Astrocyte (in vitro differentiated cells and primary cell): Measurements from ENCODE around the gene NRSN1. TPM values are rescaled to one million over a fixed set of nuclear protein-coding genes. Genes with fewer than 3 reads are reported as not detected.

ENCODE experiments used
- DNase-seq: peaks from one replicate; pipeline ENCODE4 v3.0.0-alpha.2; 2010; ENCODE audit warnings: low read depth
- FAIRE-seq: peaks from 2 replicates; lab custom pipeline; 2011; peaks lifted over from hg19 to GRCh38; lab: Jason Lieb, UNC
- H2AFZ ChIP-seq: 2 replicates; pipeline ENCODE4 v1.6.0; 2012; ENCODE audit warnings: low read depth, low read length, inconsistent platforms
- H3K27ac ChIP-seq: 2 replicates; pipeline ENCODE4 v1.5.1; 2011; ENCODE audit warnings: low read depth, low read length, inconsistent platforms
- H3K27me3 ChIP-seq: 2 replicates; pipeline ENCODE4 v1.6.0; 2011; ENCODE audit warnings: low read length, inconsistent platforms; ENCODE audit not compliant: insufficient read depth
- H3K36me3 ChIP-seq: 2 replicates; pipeline ENCODE4 v1.5.1; 2011; ENCODE audit warnings: low read length, inconsistent platforms; ENCODE audit not compliant: insufficient read depth
- H3K4me1 ChIP-seq: 2 replicates; pipeline ENCODE4 v1.5.1; 2011; ENCODE audit warnings: low read length, inconsistent platforms; ENCODE audit not compliant: insufficient read depth
- H3K4me2 ChIP-seq: 2 replicates; pipeline ENCODE4 v1.6.0; 2012; ENCODE audit warnings: low read length, inconsistent platforms
- H3K4me3 ChIP-seq: 2 replicates; pipeline ENCODE4 v1.5.1; 2011; ENCODE audit warnings: low read depth, mild to moderate bottlenecking, low read length, inconsistent platforms; ENCODE audit not compliant: insufficient read depth
- H3K79me2 ChIP-seq: 2 replicates; pipeline ENCODE4 v1.6.0; 2012; ENCODE audit warnings: mild to moderate bottlenecking, low read length, inconsistent platforms; ENCODE audit not compliant: insufficient read depth
- H3K9ac ChIP-seq: 2 replicates; pipeline ENCODE4 v1.6.0; 2012; ENCODE audit warnings: mild to moderate bottlenecking, low read length, inconsistent platforms
- H3K9me3 ChIP-seq: 2 replicates; pipeline ENCODE4 v1.5.1; 2012; ENCODE audit warnings: low read depth, mild to moderate bottlenecking, low read length, inconsistent platforms; ENCODE audit not compliant: insufficient read depth
- H4K20me1 ChIP-seq: 2 replicates; pipeline ENCODE4 v1.6.0; 2012; ENCODE audit warnings: low read length, inconsistent platforms; ENCODE audit not compliant: insufficient read depth
- H3K27ac Mint-ChIP-seq: one replicate; pipeline ENCODE4 v1.8.0; 2021; ENCODE audit warnings: mild to moderate bottlenecking, mixed read lengths; ENCODE audit not compliant: unreplicated experiment
- H3K27me3 Mint-ChIP-seq: one replicate; pipeline ENCODE4 v1.8.0; 2021; ENCODE audit warnings: low read depth, mixed read lengths; ENCODE audit not compliant: unreplicated experiment
- H3K36me3 Mint-ChIP-seq: one replicate; pipeline ENCODE4 v1.8.0; 2021; ENCODE audit warnings: low read depth, mixed read lengths; ENCODE audit not compliant: unreplicated experiment
- H3K4me1 Mint-ChIP-seq: one replicate; pipeline ENCODE4 v1.8.0; 2021; ENCODE audit warnings: low read depth, mixed read lengths; ENCODE audit not compliant: unreplicated experiment
- H3K4me3 Mint-ChIP-seq: one replicate; pipeline ENCODE4 v1.8.0; 2021; ENCODE audit warnings: mild to moderate bottlenecking, moderate library complexity, mixed read lengths; ENCODE audit not compliant: unreplicated experiment
- H3K9me3 Mint-ChIP-seq: one replicate; pipeline ENCODE4 v1.8.0; 2021; ENCODE audit warnings: mild to moderate bottlenecking, mixed read lengths; ENCODE audit not compliant: unreplicated experiment
- CTCF ChIP-seq: IDR thresholded peaks from 2 replicates; pipeline ENCODE4 v1.5.1; 2011; ENCODE audit warnings: low read depth, mild to moderate bottlenecking, inconsistent platforms, low read length, moderate library complexity; ENCODE audit not compliant: insufficient read depth
- EZH2 ChIP-seq: IDR thresholded peaks from 2 replicates; pipeline ENCODE4 v1.6.1; 2012; ENCODE audit warnings: mild to moderate bottlenecking, low read length, inconsistent platforms; ENCODE audit not compliant: insufficient read depth
- total RNA-seq: library from RNA; stranded (reverse); gene quantifications from 2 replicates; pipeline ENCODE4 v1.2.1, GENCODE V29; 2021

The NRSN1 gene
- total RNA-seq, 1 donor from 2014 or later = not detected

- Mint-ChIP-seq H3K27ac (no peak overlapping the region), H3K4me1 (peaks cover 2% of the 10 kb centered on the region), H3K36me3 (no peaks in the 10 kb centered on the region), H3K27me3 (no peaks in the 10 kb centered on the region), H3K9me3 (no peaks in the 10 kb centered on the region), H3K4me3 (no peak overlapping the region)
- no peak overlapping the region for H2AFZ ChIP-seq
- no peaks in the 10 kb centered on the region for H3K9me3 ChIP-seq
- H3K36me3 ChIP-seq = no peaks in the 10 kb centered on the region
- no peaks in the 10 kb centered on the region for H3K4me1 ChIP-seq
- no peak overlapping the region for H3K9ac ChIP-seq
- FAIRE-seq (no peak), DNase-seq (no peak)
- no peaks in the 10 kb centered on the region for H3K79me2 ChIP-seq
- no peak for TF ChIP-seq EZH2
- TF ChIP-seq CTCF = no peak
- H4K20me1 ChIP-seq = no peaks in the 10 kb centered on the region
- no peaks in the 10 kb centered on the region for H3K27me3 ChIP-seq
- H3K27ac ChIP-seq = no peak overlapping the region
- H3K4me2 ChIP-seq = no peak overlapping the region
- H3K4me3 ChIP-seq = no peak overlapping the region
Measured at GRCh38 chr6:24148684-24149083, 22.7 kb downstream of the NRSN1 start.

GRCh38 chr6:24149296-24149695 is 23.3 kb downstream of the NRSN1 start:
- H3K36me3 ChIP-seq = no peaks in the 10 kb centered on the region
- H3K4me3 ChIP-seq = no peak overlapping the region
- H3K4me1 ChIP-seq = no peaks in the 10 kb centered on the region
- H3K27ac Mint-ChIP-seq = no peak overlapping the region
- no peaks in the 10 kb centered on the region for H3K27me3 ChIP-seq
- no peaks in the 10 kb centered on the region for H4K20me1 ChIP-seq
- FAIRE-seq (no peak), DNase-seq (no peak)
- H3K27ac ChIP-seq = no peak overlapping the region
- H3K4me1 Mint-ChIP-seq = peaks cover 2% of the 10 kb centered on the region
- no peaks in the 10 kb centered on the region for H3K79me2 ChIP-seq
- no peak overlapping the region for H2AFZ ChIP-seq
- no peaks in the 10 kb centered on the region for H3K9me3 Mint-ChIP-seq
- H3K9ac ChIP-seq = no peak overlapping the region
- no peak overlapping the region for H3K4me3 Mint-ChIP-seq
- no peaks in the 10 kb centered on the region for H3K9me3 ChIP-seq
- no peak overlapping the region for H3K4me2 ChIP-seq
- TF ChIP-seq CTCF (no peak), EZH2 (no peak)
- no peaks in the 10 kb centered on the region for H3K27me3 Mint-ChIP-seq
- H3K36me3 Mint-ChIP-seq = no peaks in the 10 kb centered on the region

GRCh38 chr6:24149836-24150235 is 23.8 kb downstream of the NRSN1 start:
- Histone ChIP-seq H3K4me1 (no peaks in the 10 kb centered on the region), H3K79me2 (no peaks in the 10 kb centered on the region), H2AFZ (no peak overlapping the region), H3K4me2 (no peak overlapping the region), H3K9me3 (no peaks in the 10 kb centered on the region), H3K36me3 (no peaks in the 10 kb centered on the region), H3K27me3 (no peaks in the 10 kb centered on the region), H3K27ac (no peak overlapping the region), H4K20me1 (no peaks in the 10 kb centered on the region), H3K9ac (no peak overlapping the region), H3K4me3 (no peak overlapping the region)
- TF ChIP-seq EZH2 = no peak
- no peak for TF ChIP-seq CTCF
- DNase-seq = no peak
- Mint-ChIP-seq H3K27ac (no peak overlapping the region), H3K36me3 (no peaks in the 10 kb centered on the region), H3K27me3 (no peaks in the 10 kb centered on the region), H3K4me1 (peaks cover 2% of the 10 kb centered on the region), H3K9me3 (no peaks in the 10 kb centered on the region), H3K4me3 (no peak overlapping the region)
- FAIRE-seq = no peak
